Fibroblast of the aortic adventitia (primary cell): ENCODE results near the gene NBEA. TPM values are rescaled to one million over a fixed set of nuclear protein-coding genes. Genes with fewer than 3 reads are reported as not detected.
A peak's percentile ranks its signal among the peaks of the same experiment; 100 is the strongest.

Experiments used
- DNase-seq: peaks from one replicate; pipeline ENCODE4 v3.0.0-alpha.2; 2010; ENCODE audit warnings: low read depth
- H3K4me3 ChIP-seq: 2 replicates; pipeline ENCODE4 v1.5.1; 2011; ENCODE audit warnings: low read depth, mild to moderate bottlenecking, control low read depth, low read length, moderate library complexity
- CTCF ChIP-seq: IDR thresholded peaks from 2 replicates; pipeline ENCODE4 v1.5.1; 2011; ENCODE audit warnings: mild to moderate bottlenecking, low read length, control low read depth, inconsistent platforms; ENCODE audit not compliant: insufficient read depth
- total RNA-seq: library from RNA; depleted of rRNA; stranded (reverse); fragments of >200 nt; gene quantifications from 2 replicates; pipeline ENCODE4 v1.2.3, GENCODE V29; 2012; ENCODE audit warnings: low replicate concordance

NBEA gene
- total RNA-seq, 1 donor, result 6.9 TPM

- no peak overlapping the region for H3K4me3 ChIP-seq
- no peak for DNase-seq
- no peak for TF ChIP-seq CTCF
These were observed 6.2 kb upstream of the NBEA start for GRCh38 chr13:34935841-34936240.

GRCh38 chr13:34939771-34940170, 2.3 kb upstream of the NBEA start:
- no peak for DNase-seq
- H3K4me3 ChIP-seq, result no peak overlapping the region
- TF ChIP-seq CTCF, result no peak

GRCh38 chr13:34941436-34941834, 635 bp upstream of the NBEA start:
- no peak for DNase-seq
- no peak for TF ChIP-seq CTCF
- H3K4me3 ChIP-seq, result no peak overlapping the region

- no peak for DNase-seq
- H3K4me3 ChIP-seq, result peak overlapping the region; percentile 72
- TF ChIP-seq CTCF, result no peak
These were observed 814 bp downstream of the NBEA start for GRCh38 chr13:34942732-34943435.

GRCh38 chr13:34943436-34944273, 1.6 kb downstream of the NBEA start:
- no peak for DNase-seq
- no peak overlapping the region for H3K4me3 ChIP-seq
- no peak for TF ChIP-seq CTCF

GRCh38 chr13:34944274-34944634, 2.2 kb downstream of the NBEA start:
- H3K4me3 ChIP-seq, result no peak overlapping the region
- no peak for TF ChIP-seq CTCF
- DNase-seq, result no peak
